Measurements from ENCODE around the gene TRIM62.

Gene TRIM62

GRCh38 chr1:33159577-33159976 lies 22.3 kb downstream of the TRIM62 start:
- TF ChIP-seq CTCF (IDR thresholded peaks at IDR 0.05; ENCODE audit: low read depth, low read length): no peak
- H3K4me3 ChIP-seq (ENCODE audit: low read depth, low read length): no peak overlapping the region

- no peak overlapping the region for H3K4me3 ChIP-seq (ENCODE audit: low read depth, low read length)
- TF ChIP-seq CTCF (IDR thresholded peaks at IDR 0.05; ENCODE audit: low read depth, low read length): no peak
These were observed 23.5 kb downstream of the TRIM62 start for GRCh38 chr1:33158366-33158765.

- no peak for TF ChIP-seq CTCF (IDR thresholded peaks at IDR 0.05; ENCODE audit: low read depth, low read length)
- H3K4me3 ChIP-seq (ENCODE audit: low read depth, low read length): no peak overlapping the region
These were observed 24.7 kb downstream of the TRIM62 start for GRCh38 chr1:33157131-33157530.

GRCh38 chr1:33155877-33156538 lies 25.8 kb downstream of the TRIM62 start:
- H3K4me3 ChIP-seq (ENCODE audit: low read depth, low read length): no peak overlapping the region
- TF ChIP-seq CTCF (IDR thresholded peaks at IDR 0.05; ENCODE audit: low read depth, low read length): no peak

- no peak for TF ChIP-seq CTCF (IDR thresholded peaks at IDR 0.05; ENCODE audit: low read depth, low read length)
- no peak overlapping the region for H3K4me3 ChIP-seq (ENCODE audit: low read depth, low read length)
These were observed 28.2 kb downstream of the TRIM62 start for GRCh38 chr1:33153650-33154049.

- TF ChIP-seq CTCF (IDR thresholded peaks at IDR 0.05; ENCODE audit: low read depth, low read length): no peak
- no peak overlapping the region for H3K4me3 ChIP-seq (ENCODE audit: low read depth, low read length)
These were observed 29.0 kb downstream of the TRIM62 start for GRCh38 chr1:33152685-33153432.

- TF ChIP-seq CTCF (IDR thresholded peaks at IDR 0.05; ENCODE audit: low read depth, low read length): no peak
- H3K4me3 ChIP-seq (ENCODE audit: low read depth, low read length): no peak overlapping the region
These were observed 30.7 kb downstream of the TRIM62 start for GRCh38 chr1:33151116-33151515.

Data from WI38 (cell line).